SK-N-SH treated with all-trans-retinoic acid at 6 μM for 48 hours (cell line): ENCODE results near the gene TGFBR2.

Experiments used
- ATAC-seq: fragments of 200-7000 bp; cut with Tn5 transposase; 3 replicates; pipeline ENCODE4 v1.9.1; 2020; ENCODE audit warnings: mild to moderate bottlenecking, moderate library complexity
- ARNTL ChIP-seq: fragments of 450-650 bp; formaldehyde crosslinking; IDR thresholded peaks from 2 replicates; pipeline ENCODE4 v1.5.0; 2020; ENCODE audit warnings: low read depth, mild to moderate bottlenecking, moderate library complexity, borderline replicate concordance
- BACH2 ChIP-seq: fragments of 250-450 bp; sonication (Bioruptor Pico); IDR thresholded peaks from 2 replicates; pipeline ENCODE4 v1.9.0; 2021; ENCODE audit warnings: mild to moderate bottlenecking, borderline replicate concordance
- CREB5 ChIP-seq: fragments of 250-450 bp; sonication (Bioruptor Pico); IDR thresholded peaks from 2 replicates; pipeline ENCODE4 v1.5.1; 2020; ENCODE audit warnings: low read depth, mild to moderate bottlenecking, moderate library complexity
- CSDC2 ChIP-seq: fragments of 250-450 bp; sonication (Bioruptor Pico); IDR thresholded peaks from 2 replicates; pipeline ENCODE4 v1.5.0; 2020; ENCODE audit warnings: mild to moderate bottlenecking, moderate library complexity
- ESRRG ChIP-seq: fragments of 250-450 bp; sonication (Bioruptor Pico); IDR thresholded peaks from 2 replicates; pipeline ENCODE4 v1.6.1; 2021; ENCODE audit warnings: mild to moderate bottlenecking
- GLIS3 ChIP-seq: fragments of 250-450 bp; sonication (Bioruptor Pico); IDR thresholded peaks from 2 replicates; pipeline ENCODE4 v1.5.0; 2020; ENCODE audit warnings: mild to moderate bottlenecking, moderate library complexity
- ISL1 ChIP-seq: fragments of 250-450 bp; sonication (Bioruptor Pico); IDR thresholded peaks from 2 replicates; pipeline ENCODE4 v2.1.2; 2022; ENCODE audit warnings: mild to moderate bottlenecking, moderate library complexity
- OSR1 ChIP-seq: fragments of 250-450 bp; sonication (Bioruptor Pico); IDR thresholded peaks from 2 replicates; pipeline ENCODE4 v1.8.0; 2022; ENCODE audit warnings: moderate library complexity, mild to moderate bottlenecking, inconsistent platforms
- PATZ1 ChIP-seq: fragments of 250-450 bp; sonication (Bioruptor Pico); IDR thresholded peaks from 2 replicates; pipeline ENCODE4 v1.8.0; 2020; ENCODE audit warnings: mild to moderate bottlenecking, moderate library complexity, borderline replicate concordance
- POU6F1 ChIP-seq: fragments of 250-450 bp; sonication (Bioruptor Pico); IDR thresholded peaks from 2 replicates; pipeline ENCODE4 v1.8.0; 2021; ENCODE audit warnings: low read depth, mild to moderate bottlenecking, moderate library complexity, borderline replicate concordance
- PPARA ChIP-seq: fragments of 250-450 bp; sonication (Bioruptor Pico); IDR thresholded peaks from 2 replicates; pipeline ENCODE4 v1.5.0; 2020; ENCODE audit warnings: mild to moderate bottlenecking, borderline replicate concordance
- SNAI2 ChIP-seq: fragments of 250-450 bp; sonication (Bioruptor Pico); IDR thresholded peaks from 2 replicates; pipeline ENCODE4 v1.5.0; 2020; ENCODE audit warnings: mild to moderate bottlenecking, moderate library complexity
- TCF4 ChIP-seq: fragments of 250-450 bp; sonication (Bioruptor Pico); IDR thresholded peaks from 2 replicates; pipeline ENCODE4 v1.8.0; 2021; ENCODE audit warnings: mild to moderate bottlenecking, moderate library complexity, borderline replicate concordance
- TOX ChIP-seq: fragments of 250-450 bp; sonication (Bioruptor Pico); IDR thresholded peaks from 2 replicates; pipeline ENCODE4 v1.8.0; 2021; ENCODE audit warnings: mild to moderate bottlenecking, moderate library complexity, borderline replicate concordance
- TSHZ2 ChIP-seq: fragments of 250-450 bp; sonication (Bioruptor Pico); IDR thresholded peaks from 2 replicates; pipeline ENCODE4 v1.5.0; 2020; ENCODE audit warnings: mild to moderate bottlenecking, moderate library complexity
- ZC3H10 ChIP-seq: fragments of 250-450 bp; sonication (Bioruptor Pico); IDR thresholded peaks from 2 replicates; pipeline ENCODE4 v1.5.1; 2021; ENCODE audit warnings: mild to moderate bottlenecking, moderate library complexity
- ZFP30 ChIP-seq: fragments of 450-650 bp; formaldehyde crosslinking; IDR thresholded peaks from 2 replicates; pipeline ENCODE4 v1.5.0; 2022; ENCODE audit warnings: mild to moderate bottlenecking, moderate library complexity
- ZNF565 ChIP-seq: fragments of 450-650 bp; formaldehyde crosslinking; conservative IDR thresholded peaks from 2 replicates; pipeline ENCODE4 v1.5.0; 2020; ENCODE audit warnings: low read depth, mild to moderate bottlenecking, moderate library complexity
- ZNF70 ChIP-seq: fragments of 450-650 bp; formaldehyde crosslinking; IDR thresholded peaks from 2 replicates; pipeline ENCODE4 v1.5.0; 2020; ENCODE audit warnings: mild to moderate bottlenecking, moderate library complexity
- ZNF8 ChIP-seq: fragments of 450-650 bp; formaldehyde crosslinking; IDR thresholded peaks from 2 replicates; pipeline ENCODE4 v1.5.0; 2020; ENCODE audit warnings: mild to moderate bottlenecking, moderate library complexity
- TF ChIP-seq, protein P1 (sequence below): fragments of 250-450 bp; sonication (Bioruptor Pico); IDR thresholded peaks from 2 replicates; pipeline ENCODE4 v1.5.1; 2021; ENCODE audit warnings: mild to moderate bottlenecking, moderate library complexity

TGFBR2 gene

GRCh38 chr3:30670292-30670691 lies 63.9 kb downstream of the TGFBR2 start (continued):
- TF ChIP-seq POU6F1 (CRISPR knock-in tag) (no peak), OSR1 (no peak), CSDC2 (CRISPR knock-in tag) (no peak)

DNA sequence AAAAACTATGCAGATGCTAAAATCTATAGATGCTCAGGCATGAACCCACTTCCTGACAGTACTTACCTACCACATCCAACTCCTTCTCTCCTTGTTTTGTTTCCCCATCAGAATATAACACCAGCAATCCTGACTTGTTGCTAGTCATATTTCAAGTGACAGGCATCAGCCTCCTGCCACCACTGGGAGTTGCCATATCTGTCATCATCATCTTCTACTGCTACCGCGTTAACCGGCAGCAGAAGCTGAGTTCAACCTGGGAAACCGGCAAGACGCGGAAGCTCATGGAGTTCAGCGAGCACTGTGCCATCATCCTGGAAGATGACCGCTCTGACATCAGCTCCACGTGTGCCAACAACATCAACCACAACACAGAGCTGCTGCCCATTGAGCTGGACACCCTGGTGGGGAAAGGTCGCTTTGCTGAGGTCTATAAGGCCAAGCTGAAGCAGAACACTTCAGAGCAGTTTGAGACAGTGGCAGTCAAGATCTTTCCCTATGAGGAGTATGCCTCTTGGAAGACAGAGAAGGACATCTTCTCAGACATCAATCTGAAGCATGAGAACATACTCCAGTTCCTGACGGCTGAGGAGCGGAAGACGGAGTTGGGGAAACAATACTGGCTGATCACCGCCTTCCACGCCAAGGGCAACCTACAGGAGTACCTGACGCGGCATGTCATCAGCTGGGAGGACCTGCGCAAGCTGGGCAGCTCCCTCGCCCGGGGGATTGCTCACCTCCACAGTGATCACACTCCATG lies 65.3 kb downstream of the TGFBR2 start:
- ATAC-seq = no peak
- TF ChIP-seq CSDC2 (CRISPR knock-in tag) (no peak), ZNF8 (CRISPR knock-in tag) (no peak), BACH2 (CRISPR knock-in tag) (no peak), TCF4 (CRISPR knock-in tag) (no peak), PPARA (CRISPR knock-in tag) (no peak), SNAI2 (CRISPR knock-in tag) (no peak), ZNF70 (CRISPR knock-in tag) (no peak), CREB5 (CRISPR knock-in tag) (no peak), ESRRG (CRISPR knock-in tag) (no peak), POU6F1 (CRISPR knock-in tag) (no peak), TOX (CRISPR knock-in tag) (no peak)
- TF ChIP-seq, protein P1, sequence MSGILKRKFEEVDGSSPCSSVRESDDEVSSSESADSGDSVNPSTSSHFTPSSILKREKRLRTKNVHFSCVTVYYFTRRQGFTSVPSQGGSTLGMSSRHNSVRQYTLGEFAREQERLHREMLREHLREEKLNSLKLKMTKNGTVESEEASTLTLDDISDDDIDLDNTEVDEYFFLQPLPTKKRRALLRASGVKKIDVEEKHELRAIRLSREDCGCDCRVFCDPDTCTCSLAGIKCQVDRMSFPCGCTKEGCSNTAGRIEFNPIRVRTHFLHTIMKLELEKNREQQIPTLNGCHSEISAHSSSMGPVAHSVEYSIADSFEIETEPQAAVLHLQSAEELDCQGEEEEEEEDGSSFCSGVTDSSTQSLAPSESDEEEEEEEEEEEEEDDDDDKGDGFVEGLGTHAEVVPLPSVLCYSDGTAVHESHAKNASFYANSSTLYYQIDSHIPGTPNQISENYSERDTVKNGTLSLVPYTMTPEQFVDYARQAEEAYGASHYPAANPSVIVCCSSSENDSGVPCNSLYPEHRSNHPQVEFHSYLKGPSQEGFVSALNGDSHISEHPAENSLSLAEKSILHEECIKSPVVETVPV (CRISPR knock-in tag) = no peak

DNA sequence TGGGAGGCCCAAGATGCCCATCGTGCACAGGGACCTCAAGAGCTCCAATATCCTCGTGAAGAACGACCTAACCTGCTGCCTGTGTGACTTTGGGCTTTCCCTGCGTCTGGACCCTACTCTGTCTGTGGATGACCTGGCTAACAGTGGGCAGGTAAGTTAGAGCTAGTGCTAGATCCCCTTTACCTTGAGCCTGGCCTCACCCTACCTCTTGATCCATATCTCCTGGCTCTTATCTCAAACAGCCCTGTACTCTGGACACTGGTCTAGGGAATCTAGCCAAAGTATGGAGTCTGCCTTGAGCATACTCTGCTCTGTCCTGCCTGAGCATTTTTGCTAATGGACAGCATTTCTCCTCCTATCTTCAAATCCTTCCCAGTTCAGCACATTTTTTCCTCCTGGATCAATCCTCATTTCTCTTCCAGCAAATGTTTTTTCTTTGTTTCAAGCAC lies 65.9 kb downstream of the TGFBR2 start:
- TF ChIP-seq CSDC2 (CRISPR knock-in tag) (no peak), ISL1 (no peak), TOX (CRISPR knock-in tag) (no peak), ZNF8 (CRISPR knock-in tag) (no peak), ZNF565 (CRISPR knock-in tag) (no peak), TSHZ2 (CRISPR knock-in tag) (no peak), ZFP30 (CRISPR knock-in tag) (no peak), ESRRG (CRISPR knock-in tag) (no peak), PATZ1 (CRISPR knock-in tag) (no peak), ZNF70 (CRISPR knock-in tag) (no peak), ZC3H10 (CRISPR knock-in tag) (no peak), OSR1 (no peak), TCF4 (CRISPR knock-in tag) (no peak), SNAI2 (CRISPR knock-in tag) (no peak), PPARA (CRISPR knock-in tag) (no peak), BACH2 (CRISPR knock-in tag) (no peak), ARNTL (no peak), GLIS3 (CRISPR knock-in tag) (no peak)
- no peak; the same call in 2 of the 3 replicates for ATAC-seq
